HG03060 (cell line): ENCODE results near the gene AFG1L.
"Not testable (repeated sequence)": the region's sequence is repeated elsewhere in the genome, so short reads cannot be mapped to it uniquely, and the experiment has no call there.

Experiments
- ATAC-seq: cut with Tn5 transposase; IDR thresholded peaks from one replicate; pipeline ENCODE4 v1.9.1; 2021; ENCODE audit warnings: low read depth, moderate number of reproducible peaks; ENCODE audit not compliant: unreplicated experiment

Gene AFG1L

DNA sequence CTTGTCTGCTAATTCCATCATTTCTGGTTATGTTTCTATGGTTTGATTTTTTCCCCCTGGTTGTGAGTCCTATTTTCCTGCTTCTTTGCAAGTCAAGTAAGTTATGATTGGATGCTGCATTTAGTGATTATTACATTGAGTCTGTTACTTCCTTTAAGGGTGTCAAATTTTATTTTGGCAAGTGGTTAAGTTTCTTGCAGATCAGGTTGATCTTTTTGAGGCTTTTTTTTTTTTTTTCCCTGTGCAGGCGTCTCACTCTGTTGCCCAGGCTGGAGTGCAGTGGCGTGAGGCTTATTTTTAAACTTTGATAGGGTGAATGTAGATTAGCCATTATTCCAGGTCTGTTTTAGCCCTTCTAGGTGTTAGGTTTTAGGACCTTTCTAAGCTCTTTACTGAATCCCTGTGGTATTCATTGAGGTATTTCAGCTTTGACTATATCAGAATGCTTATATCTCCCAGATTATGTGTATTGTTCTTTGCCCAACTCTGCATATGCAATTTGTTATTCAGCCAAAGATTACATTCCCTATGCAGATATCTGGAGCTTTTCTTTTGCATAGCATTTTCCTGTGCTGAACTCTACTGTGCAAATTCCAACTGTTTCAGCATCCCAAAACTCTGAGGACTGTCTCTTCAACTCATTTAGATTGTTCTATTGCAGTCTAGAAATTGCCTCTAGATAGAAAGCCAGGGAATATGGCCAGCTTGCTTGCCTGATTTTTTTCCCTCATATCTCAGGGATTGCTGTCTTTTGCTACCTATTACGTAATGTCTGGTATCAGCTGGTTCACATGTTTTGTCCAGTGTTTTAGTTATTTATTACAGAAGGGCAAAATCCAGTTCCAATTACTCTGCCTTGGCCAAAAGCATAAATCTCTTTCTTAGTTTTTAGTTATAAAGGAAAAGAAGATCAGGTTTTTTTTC, 113.3 kb downstream of the AFG1L start:
- no peak for ATAC-seq

GRCh38 chr6:108408861-108409260, 114.0 kb downstream of the AFG1L start:
- no peak for ATAC-seq

DNA sequence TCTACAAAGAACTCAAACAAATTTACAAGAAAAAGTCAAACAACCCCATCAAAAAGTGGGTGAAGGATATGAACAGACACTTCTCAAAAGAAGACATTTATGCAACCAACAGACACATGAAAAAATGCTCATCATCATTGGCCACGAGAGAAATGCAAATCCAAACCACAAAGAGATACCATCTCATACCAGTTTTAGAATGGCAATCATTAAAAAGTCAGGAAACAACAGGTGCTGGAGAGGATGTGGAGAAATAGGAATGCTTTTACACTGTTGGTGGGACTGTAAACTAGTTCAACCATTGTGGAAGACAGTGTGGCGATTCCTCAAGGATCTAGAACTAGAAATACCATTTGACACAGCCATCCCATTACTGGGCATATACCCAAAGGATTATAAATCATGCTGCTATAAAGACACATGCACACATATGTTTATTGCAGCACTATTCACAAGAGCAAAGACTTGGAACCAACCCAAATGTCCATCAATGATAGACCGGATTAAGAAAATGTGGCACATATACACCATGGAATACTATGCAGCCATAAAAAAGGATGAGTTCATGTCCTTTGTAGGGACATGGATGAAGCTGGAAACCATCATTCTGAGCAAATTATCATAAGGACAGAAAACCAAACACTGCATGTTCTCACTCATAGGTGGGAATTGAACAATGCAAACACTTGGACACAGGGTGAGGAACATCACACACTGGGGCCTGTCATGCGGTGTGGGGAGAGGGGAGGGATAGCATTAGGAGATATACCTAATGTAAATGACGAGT, 121.4 kb downstream of the AFG1L start:
- not testable (repeated sequence) for ATAC-seq

- ATAC-seq, result no peak
These were observed 122.2 kb downstream of the AFG1L start for GRCh38 chr6:108417027-108417426.

DNA sequence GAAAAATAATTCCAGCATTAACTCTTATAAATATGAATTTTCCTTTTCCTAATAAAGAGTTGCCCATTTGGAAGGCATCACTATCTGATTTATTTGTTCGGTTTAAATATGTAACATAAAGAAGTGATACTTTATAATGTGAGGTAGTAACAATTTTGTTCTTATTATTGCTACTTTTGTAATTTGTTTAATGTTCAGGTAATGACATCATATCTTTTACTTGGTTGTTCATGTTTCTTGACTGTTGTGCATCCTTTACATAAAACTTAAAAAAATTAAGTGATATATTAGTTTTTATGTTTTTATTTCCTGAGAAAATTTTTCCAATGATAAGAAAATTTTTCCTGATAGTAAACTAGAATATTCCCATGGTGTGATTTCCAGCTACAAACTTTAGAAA, 124.6 kb downstream of the AFG1L start:
- no peak for ATAC-seq

- no peak for ATAC-seq
These were observed 125.2 kb downstream of the AFG1L start for GRCh38 chr6:108419934-108420609.

DNA sequence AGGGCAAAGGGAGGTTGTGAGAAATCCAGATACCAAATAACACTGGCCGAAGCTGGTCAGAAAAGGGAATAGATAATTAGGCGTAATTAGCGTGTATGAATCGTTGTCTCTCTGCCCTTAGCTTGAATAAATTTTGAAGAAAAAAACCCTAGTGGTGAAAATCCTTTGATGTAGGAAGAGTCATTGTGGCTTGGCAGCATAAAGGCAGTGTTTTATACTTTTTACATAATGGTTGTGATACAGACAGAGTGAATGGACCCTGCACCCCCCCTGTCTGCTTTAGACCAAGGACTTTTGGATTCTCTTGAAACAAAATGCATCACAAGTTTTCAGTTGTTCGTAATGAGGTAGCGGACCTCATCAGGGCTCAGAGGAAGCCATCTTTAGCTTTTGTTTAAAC, 126.5 kb downstream of the AFG1L start:
- ATAC-seq, result no peak

DNA sequence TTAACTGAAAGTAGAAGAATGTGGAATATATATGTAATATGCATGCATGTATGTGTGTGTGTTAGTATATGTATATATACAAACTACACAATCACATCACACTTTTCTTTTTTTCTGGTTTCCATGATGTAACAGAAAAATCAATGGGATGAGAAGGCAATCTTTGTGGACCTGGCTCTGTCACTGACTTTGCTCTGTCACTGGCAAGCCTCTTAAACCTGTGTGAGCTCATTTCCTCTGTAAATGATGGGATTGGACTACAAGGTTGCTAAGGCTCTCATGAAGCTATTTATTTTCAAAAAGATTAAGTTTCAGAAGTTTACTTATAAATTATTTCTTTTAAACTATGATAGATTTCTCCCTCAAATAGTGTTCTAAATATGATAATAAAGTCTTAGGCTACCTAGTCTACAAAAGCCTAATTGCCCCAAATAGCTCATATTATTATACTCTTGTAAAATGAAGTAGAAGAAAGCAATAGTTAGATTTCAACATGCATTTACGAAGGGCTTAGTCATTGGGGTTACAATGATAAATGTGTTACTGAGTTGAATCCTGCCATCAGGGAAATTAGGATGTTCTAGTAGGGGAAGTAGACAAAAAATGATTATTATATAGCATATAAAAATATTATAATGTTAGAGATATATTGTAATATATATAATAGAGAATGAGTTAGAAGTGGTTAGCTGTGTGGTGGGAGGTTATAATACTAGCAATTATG, 129.3 kb downstream of the AFG1L start:
- ATAC-seq, result no peak

GRCh38 chr6:108425428-108425827, 130.6 kb downstream of the AFG1L start:
- ATAC-seq, result no peak

DNA sequence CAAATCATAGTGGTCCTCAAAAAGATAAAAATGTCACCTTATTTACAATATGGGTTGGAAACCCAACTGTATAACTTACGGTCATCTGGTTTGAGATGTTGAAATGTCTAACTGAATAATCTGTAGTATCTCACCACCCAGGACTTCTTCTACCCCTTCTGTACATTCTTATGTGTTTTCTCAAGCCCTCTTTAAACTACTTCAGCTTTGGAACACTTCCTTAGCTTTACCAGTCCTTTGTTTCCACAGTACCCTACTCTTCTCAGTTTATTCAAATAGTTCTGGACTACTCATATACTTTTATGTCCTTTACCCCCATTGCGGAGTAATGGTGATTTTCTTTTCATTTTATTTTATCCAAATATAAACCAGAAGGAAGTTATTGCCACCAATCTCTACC, 137.3 kb downstream of the AFG1L start:
- no peak for ATAC-seq

GRCh38 chr6:108432792-108433191, 137.9 kb downstream of the AFG1L start:
- ATAC-seq, result no peak

DNA sequence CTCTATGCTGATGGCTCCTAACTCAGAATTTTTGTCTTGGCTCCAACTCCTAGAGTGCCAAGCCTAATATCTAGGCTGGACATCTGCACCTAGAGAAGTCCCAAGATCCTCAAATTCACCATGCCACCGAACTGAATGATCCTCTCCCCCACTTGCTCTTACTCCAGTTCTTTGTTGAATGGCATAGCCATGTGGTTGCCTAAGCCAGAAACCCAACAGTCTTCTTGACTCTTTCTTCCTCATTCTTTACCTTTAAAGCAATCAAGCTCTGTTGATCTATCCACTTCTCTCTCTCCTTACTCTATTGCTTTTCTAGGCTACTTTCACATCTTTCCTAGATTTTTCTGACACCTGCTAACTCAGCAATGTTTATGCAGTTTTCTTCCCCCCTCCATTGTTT, 139.4 kb downstream of the AFG1L start:
- no peak for ATAC-seq

- ATAC-seq, result no peak
These were observed 140.5 kb downstream of the AFG1L start for GRCh38 chr6:108435391-108435790.

DNA sequence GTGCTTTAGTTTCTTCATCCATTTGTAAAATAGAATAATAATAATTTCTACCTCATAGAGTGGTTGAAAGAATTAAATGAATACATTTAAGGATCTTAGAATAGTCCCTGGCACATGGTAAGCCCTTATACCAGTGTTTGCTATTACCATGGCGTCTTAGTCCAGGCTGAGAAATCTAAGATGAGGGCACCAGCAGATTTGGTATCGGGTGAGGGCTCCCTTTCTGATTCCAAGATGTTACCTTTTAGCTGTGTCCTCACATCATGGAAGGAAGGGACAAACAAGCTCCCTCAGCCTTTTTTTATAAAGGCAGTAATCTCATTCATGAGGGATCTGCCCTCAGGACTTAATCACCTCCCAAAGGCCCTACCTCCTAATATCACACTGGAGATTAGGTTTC, 141.9 kb downstream of the AFG1L start:
- ATAC-seq, result no peak

GRCh38 chr6:108437821-108438220, 143.0 kb downstream of the AFG1L start:
- ATAC-seq, result no peak

GRCh38 chr6:108438918-108439317, 144.1 kb downstream of the AFG1L start:
- no peak for ATAC-seq

DNA sequence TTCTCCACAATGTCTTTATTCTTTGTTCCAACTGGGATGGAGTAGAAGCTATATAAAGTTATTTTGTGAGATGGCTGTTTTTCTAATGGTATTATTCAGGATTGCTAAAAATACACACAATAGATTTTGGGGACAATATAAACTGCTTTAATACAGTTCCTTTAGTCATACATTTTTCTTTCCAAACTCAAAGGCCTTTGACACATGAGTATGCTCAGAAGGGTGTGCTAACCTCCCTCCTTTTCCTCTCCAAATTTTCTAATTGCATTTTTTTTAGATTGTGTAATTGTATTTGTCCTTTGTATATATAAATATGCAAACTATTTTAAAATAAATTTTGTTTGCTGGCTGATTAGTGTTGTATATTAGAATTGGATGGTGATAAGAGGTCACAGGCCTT, 146.3 kb downstream of the AFG1L start:
- no peak for ATAC-seq

GRCh38 chr6:108442770-108443520, 148.1 kb downstream of the AFG1L start:
- ATAC-seq, result no peak

DNA sequence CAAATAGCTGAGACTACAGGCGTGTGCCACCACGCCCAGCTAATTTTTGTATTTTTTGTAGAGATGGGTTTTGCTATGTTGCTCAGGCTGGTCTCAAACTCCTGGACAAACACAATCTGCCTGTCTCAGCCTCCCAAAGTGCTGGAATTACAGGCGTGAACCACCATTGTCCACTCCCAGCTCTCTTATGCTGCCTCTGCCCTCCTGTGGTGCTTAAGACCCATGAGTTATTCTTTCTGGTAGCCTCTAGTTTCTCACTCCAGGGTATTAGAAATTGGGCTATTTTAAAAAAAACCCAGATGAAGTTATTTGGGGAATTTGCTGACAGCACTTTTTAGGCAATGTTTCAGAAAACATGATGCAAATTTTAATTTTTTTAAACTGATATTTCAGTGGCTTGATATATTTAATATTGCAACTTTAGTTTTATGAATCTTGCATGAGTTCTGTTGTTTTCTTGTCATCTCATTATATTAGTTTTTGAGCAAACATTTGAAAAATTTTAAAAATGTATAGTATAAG, 151.8 kb downstream of the AFG1L start:
- no peak for ATAC-seq

DNA sequence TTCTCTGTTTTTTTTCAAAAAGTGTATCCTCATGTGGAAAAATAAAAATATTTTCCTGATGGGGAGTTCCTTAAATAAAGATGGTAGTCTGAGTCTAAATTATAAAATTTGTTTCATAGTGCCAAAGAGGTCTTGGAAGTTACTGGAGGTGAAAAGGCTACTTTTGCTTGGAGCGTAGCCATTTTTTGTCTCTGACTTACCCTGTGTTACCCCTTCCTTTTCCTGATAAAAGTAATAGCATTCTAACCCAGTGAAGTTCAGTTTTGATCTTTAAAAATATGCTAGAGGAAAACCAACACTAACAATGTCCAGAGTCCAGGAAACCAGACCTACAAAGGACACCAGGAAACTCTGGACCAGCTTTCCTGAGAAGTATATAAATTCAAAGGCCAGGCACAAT, 153.6 kb downstream of the AFG1L start:
- no peak for ATAC-seq
